Adrenal gland (tissue), 5 donors: Measurements from ENCODE around the gene CYREN.

ENCODE experiments used
- CTCF ChIP-seq, 6 experiments: fragments of 450-650 bp in 4 of 6; fragments of 200-600 bp in 2 of 6; sonication (generic) in 1 of 6; IDR thresholded peaks; 1 replicate in 5 of 6; 2 replicates in 1 of 6; pipeline versions ENCODE4 v1.5.1 to v1.8.0; 2016 to 2021; ENCODE audit warnings: antibody characterized with exemption in 6 of 6, mild to moderate bottlenecking in 2 of 6, moderate library complexity in 1 of 6
- POLR2A ChIP-seq, 2 donors: fragments of 450-650 bp; IDR thresholded peaks; one replicate each; pipeline ENCODE4 v1.6.1; 2017; ENCODE audit warnings: antibody characterized with exemption in 2 of 2, mild to moderate bottlenecking in 2 of 2, moderate library complexity in 1 of 2
- donor health status: DM: no; HTN: no; CAD: no.

- TF ChIP-seq CTCF (IDR thresholded peaks at IDR 0.05) (no peak), POLR2A (IDR thresholded peaks at IDR 0.05) (peak in 1 of 2 donors; percentile 36)
Observed at GRCh38 chr7:135143885-135144668, 26.4 kb downstream of the CYREN start.
